Neutrophil (primary cell): ENCODE results near the gene TBL1Y.
"Not testable (repeated sequence)": the region's sequence is repeated elsewhere in the genome, so short reads cannot be mapped to it uniquely, and the experiment has no call there.

Experiments used
- H3K27ac ChIP-seq: fragments of 200-600 bp; sonication (generic); 2 replicates; pipeline ENCODE4 v1.5.1; 2016; ENCODE audit warnings: mild to moderate bottlenecking, moderate library complexity
- H3K27me3 ChIP-seq: fragments of 200-600 bp; sonication (generic); 2 replicates; pipeline ENCODE4 v1.6.0; 2016; ENCODE audit warnings: mild to moderate bottlenecking
- H3K36me3 ChIP-seq: fragments of 200-600 bp; sonication (generic); 2 replicates; pipeline ENCODE4 v1.5.1; 2017
- H3K4me1 ChIP-seq, 2 experiments: fragments of 200-600 bp in 1 of 2; sonication (generic) in 1 of 2; 1 replicate in 1 of 2; 2 replicates in 1 of 2; pipeline versions ENCODE4 v1.5.1 to v1.6.1; 2013 to 2016; ENCODE audit warnings: low read depth in 1 of 2, low read length in 1 of 2, mild to moderate bottlenecking in 1 of 2, moderate library complexity in 1 of 2; ENCODE audit not compliant: control insufficient read depth in 1 of 2, insufficient read depth in 1 of 2
- H3K4me3 ChIP-seq, 2 experiments: fragments of 200-600 bp in 1 of 2; sonication (generic) in 1 of 2; 1 replicate in 1 of 2; 2 replicates in 1 of 2; pipeline ENCODE4 v1.5.1; 2013 to 2016; ENCODE audit warnings: low read depth in 1 of 2, low read length in 1 of 2, mild to moderate bottlenecking in 1 of 2, moderate library complexity in 1 of 2
- H3K9me3 ChIP-seq: fragments of 200-600 bp; sonication (generic); 2 replicates; pipeline ENCODE4 v1.5.1; 2016
- CTCF ChIP-seq: fragments of 200-600 bp; sonication (generic); IDR thresholded peaks from 2 replicates; pipeline ENCODE4 v1.5.1; 2016; ENCODE audit warnings: antibody characterized with exemption

Gene TBL1Y

GRCh38 chrY:7040662-7041061 lies 130.2 kb downstream of the TBL1Y start:
- H3K4me3 ChIP-seq: no peak overlapping the region
- no peaks in the 10 kb centered on the region for H3K4me1 ChIP-seq
- TF ChIP-seq CTCF: no peak
- no peaks in the 10 kb centered on the region for H3K27me3 ChIP-seq
- no peaks in the 10 kb centered on the region for H3K36me3 ChIP-seq
- no peak overlapping the region for H3K27ac ChIP-seq
- H3K9me3 ChIP-seq: no peaks in the 10 kb centered on the region

- Histone ChIP-seq H3K27ac (no peak overlapping the region), H3K27me3 (no peaks in the 10 kb centered on the region), H3K36me3 (no peaks in the 10 kb centered on the region), H3K4me1 (no peaks in the 10 kb centered on the region), H3K4me3 (no peak overlapping the region), H3K9me3 (no peaks in the 10 kb centered on the region)
- no peak for TF ChIP-seq CTCF
Observed at GRCh38 chrY:7041983-7042382, 131.5 kb downstream of the TBL1Y start.

GRCh38 chrY:7052461-7052860 lies 142.0 kb downstream of the TBL1Y start:
- not testable (repeated sequence) for H3K4me1 ChIP-seq, H3K9me3 ChIP-seq, H3K36me3 ChIP-seq, H3K27ac ChIP-seq, H3K4me3 ChIP-seq, H3K27me3 ChIP-seq

- H3K27ac ChIP-seq: no peak overlapping the region
- no peak for TF ChIP-seq CTCF
- no peak overlapping the region for H3K4me3 ChIP-seq
- H3K4me1 ChIP-seq: no peaks in the 10 kb centered on the region
- H3K36me3 ChIP-seq: no peaks in the 10 kb centered on the region
- no peaks in the 10 kb centered on the region for H3K27me3 ChIP-seq
- no peaks in the 10 kb centered on the region for H3K9me3 ChIP-seq
Observed at GRCh38 chrY:7056886-7057285, 146.4 kb downstream of the TBL1Y start.

GRCh38 chrY:7078725-7079124 lies 168.2 kb downstream of the TBL1Y start:
- Histone ChIP-seq H3K27ac (no peak overlapping the region), H3K4me3 (no peak overlapping the region), H3K27me3 (no peaks in the 10 kb centered on the region), H3K4me1 (no peaks in the 10 kb centered on the region), H3K36me3 (no peaks in the 10 kb centered on the region), H3K9me3 (no peaks in the 10 kb centered on the region)
- no peak for TF ChIP-seq CTCF

- H3K36me3 ChIP-seq, H3K27me3 ChIP-seq, H3K27ac ChIP-seq, H3K4me1 ChIP-seq, H3K4me3 ChIP-seq, H3K9me3 ChIP-seq: not testable (repeated sequence)
Observed at GRCh38 chrY:7080548-7080947, 170.1 kb downstream of the TBL1Y start.

GRCh38 chrY:7085606-7086005 lies 175.1 kb downstream of the TBL1Y start:
- H3K36me3 ChIP-seq: no peaks in the 10 kb centered on the region
- no peaks in the 10 kb centered on the region for H3K4me1 ChIP-seq
- H3K27me3 ChIP-seq: no peaks in the 10 kb centered on the region
- H3K27ac ChIP-seq: no peak overlapping the region
- H3K9me3 ChIP-seq: no peaks in the 10 kb centered on the region
- no peak overlapping the region for H3K4me3 ChIP-seq
- no peak for TF ChIP-seq CTCF
